Activated naive CD8-positive, alpha-beta T cell treated with anti-CD3 and anti-CD28 coated beads, Interleukin-2, amount 50 U/mL, for 24 hours (primary cell): ENCODE results near the gene CORO2A.
A peak's percentile ranks its signal among the peaks of the same experiment; 100 is the strongest.
"Not testable (repeated sequence)": the region's sequence is repeated elsewhere in the genome, so short reads cannot be mapped to it uniquely, and the experiment has no call there.

Experiments used
- ATAC-seq: fragments of 150-1000 bp; cut with Tn5 transposase; one replicate; pipeline ENCODE4 v1.10.0; 2021
- DNase-seq: peaks from one replicate; pipeline ENCODE4 v3.0.0; 2021
- H3K27ac Mint-ChIP-seq: one replicate; pipeline ENCODE4 v1.8.0; 2021; ENCODE audit warnings: mild to moderate bottlenecking, mixed read lengths
- H3K27me3 Mint-ChIP-seq: one replicate; pipeline ENCODE4 v1.8.0; 2021; ENCODE audit warnings: mixed read lengths
- H3K36me3 Mint-ChIP-seq: one replicate; pipeline ENCODE4 v1.8.0; 2021; ENCODE audit warnings: low read depth, mixed read lengths
- H3K4me1 Mint-ChIP-seq: one replicate; pipeline ENCODE4 v1.8.0; 2021; ENCODE audit warnings: mixed read lengths
- H3K4me3 Mint-ChIP-seq: one replicate; pipeline ENCODE4 v1.8.0; 2021; ENCODE audit warnings: mild to moderate bottlenecking, moderate library complexity, mixed read lengths
- H3K9me3 Mint-ChIP-seq: one replicate; pipeline ENCODE4 v1.8.0; 2021; ENCODE audit warnings: mixed read lengths

Gene CORO2A

DNA sequence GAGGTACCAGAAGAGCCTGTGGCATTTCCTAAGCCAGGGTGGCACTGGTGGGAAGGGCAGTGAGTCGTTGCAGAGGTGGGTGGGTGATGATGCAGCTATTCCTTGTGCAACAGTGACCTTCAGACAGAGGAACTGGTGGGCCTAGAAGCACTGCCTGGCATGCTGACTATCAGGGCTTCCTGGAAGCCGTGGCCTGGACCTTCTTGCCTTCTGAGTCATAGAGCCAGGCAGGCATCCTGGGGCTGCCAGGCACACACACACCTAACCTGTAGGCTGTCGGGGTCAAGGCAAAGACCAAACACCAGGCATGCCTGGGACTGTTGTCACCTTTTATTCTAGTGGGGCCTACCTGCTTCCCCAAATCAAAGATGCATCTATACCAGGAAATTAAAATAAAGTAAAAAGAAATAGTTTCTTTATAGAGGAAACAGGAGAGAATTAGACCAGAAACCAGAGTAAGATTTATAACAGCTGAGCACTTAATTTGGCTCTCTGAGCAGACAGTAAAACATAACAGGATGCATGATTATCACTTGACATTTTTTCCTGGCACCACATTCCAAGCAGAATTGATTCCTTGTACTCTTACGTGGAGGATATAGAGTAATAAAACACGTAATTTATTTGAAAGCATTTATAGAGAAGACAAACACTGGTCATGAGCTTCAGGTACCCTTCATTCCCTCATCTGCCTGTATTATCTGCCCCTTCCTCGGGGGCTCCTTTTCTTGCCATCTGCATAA lies 110.8 kb downstream of the CORO2A start:
- H3K9me3 Mint-ChIP-seq = no peaks in the 10 kb centered on the region
- peaks cover 31% of the 10 kb centered on the region for H3K4me1 Mint-ChIP-seq
- H3K4me3 Mint-ChIP-seq = no peak overlapping the region
- peaks cover 49% of the 10 kb centered on the region for H3K36me3 Mint-ChIP-seq
- ATAC-seq = peak; percentile 98
- H3K27ac Mint-ChIP-seq = peak overlapping the region; percentile 84
- DNase-seq = peak; percentile 63
- no peaks in the 10 kb centered on the region for H3K27me3 Mint-ChIP-seq

DNA sequence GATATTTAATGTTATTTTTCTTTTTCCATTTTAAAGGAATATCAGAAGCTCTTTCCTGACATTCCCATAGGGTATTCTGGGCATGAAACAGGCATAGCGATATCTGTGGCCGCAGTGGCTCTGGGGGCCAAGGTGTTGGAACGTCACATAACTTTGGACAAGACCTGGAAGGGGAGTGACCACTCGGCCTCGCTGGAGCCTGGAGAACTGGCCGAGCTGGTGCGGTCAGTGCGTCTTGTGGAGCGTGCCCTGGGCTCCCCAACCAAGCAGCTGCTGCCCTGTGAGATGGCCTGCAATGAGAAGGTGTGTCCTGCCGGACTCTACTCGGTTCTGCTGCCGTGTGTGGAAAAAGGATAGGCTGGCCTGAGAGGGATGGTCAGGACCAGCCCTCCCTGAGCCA lies 111.7 kb downstream of the CORO2A start:
- DNase-seq (no peak), ATAC-seq (no peak)
- H3K27ac Mint-ChIP-seq = peak overlapping the region; percentile 84
- H3K36me3 Mint-ChIP-seq = peaks cover 47% of the 10 kb centered on the region
- peaks cover 39% of the 10 kb centered on the region for H3K4me1 Mint-ChIP-seq
- no peak overlapping the region for H3K4me3 Mint-ChIP-seq
- H3K9me3 Mint-ChIP-seq = no peaks in the 10 kb centered on the region
- H3K27me3 Mint-ChIP-seq = no peaks in the 10 kb centered on the region

DNA sequence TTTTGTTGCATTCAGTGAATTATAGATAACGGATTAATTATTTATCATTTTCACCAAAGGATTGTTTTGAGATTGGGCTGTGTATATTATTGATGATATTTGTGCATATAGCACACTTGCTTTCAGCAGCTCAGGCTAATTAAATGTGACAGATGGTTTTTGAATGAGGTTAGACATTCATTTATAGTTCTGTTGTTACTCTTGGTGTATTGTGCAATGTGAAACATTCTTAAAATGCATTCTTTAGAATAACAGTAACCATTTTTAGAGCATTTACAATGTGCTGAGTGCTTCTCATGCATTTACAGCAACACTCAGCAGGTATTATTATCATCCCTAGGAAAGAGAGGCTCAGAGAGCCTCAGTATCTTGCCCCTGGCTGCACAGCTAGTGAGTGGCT lies 112.1 kb downstream of the CORO2A start:
- Mint-ChIP-seq H3K27me3 (no peaks in the 10 kb centered on the region), H3K9me3 (no peaks in the 10 kb centered on the region), H3K4me3 (no peak overlapping the region), H3K27ac (peak overlapping the region; percentile 52), H3K4me1 (peaks cover 44% of the 10 kb centered on the region), H3K36me3 (peaks cover 44% of the 10 kb centered on the region)
- DNase-seq = no peak
- no peak for ATAC-seq

DNA sequence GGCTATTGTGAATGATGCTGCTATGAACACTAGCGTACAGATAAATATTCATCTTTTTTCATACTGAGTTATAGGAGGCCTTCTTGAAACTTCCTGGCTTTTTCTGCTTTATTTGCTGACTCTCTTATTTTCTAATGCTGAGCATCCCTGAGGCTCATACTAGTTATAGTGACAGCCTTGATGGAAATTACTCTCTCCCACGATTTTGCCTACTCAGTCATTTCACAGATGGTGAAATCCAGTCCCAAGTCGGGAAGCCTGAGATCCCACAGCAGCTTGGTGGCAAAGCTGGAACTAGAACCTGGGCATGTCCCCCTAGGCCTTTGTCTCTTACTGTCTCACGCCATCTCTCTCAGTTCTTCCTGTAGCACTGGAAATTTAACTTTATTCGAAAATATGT lies 113.5 kb downstream of the CORO2A start:
- DNase-seq = no peak
- H3K27ac Mint-ChIP-seq = peak overlapping the region; percentile 53
- no peak overlapping the region for H3K4me3 Mint-ChIP-seq
- no peaks in the 10 kb centered on the region for H3K9me3 Mint-ChIP-seq
- peaks cover 52% of the 10 kb centered on the region for H3K4me1 Mint-ChIP-seq
- H3K36me3 Mint-ChIP-seq = peaks cover 38% of the 10 kb centered on the region
- ATAC-seq = no peak
- no peaks in the 10 kb centered on the region for H3K27me3 Mint-ChIP-seq

DNA sequence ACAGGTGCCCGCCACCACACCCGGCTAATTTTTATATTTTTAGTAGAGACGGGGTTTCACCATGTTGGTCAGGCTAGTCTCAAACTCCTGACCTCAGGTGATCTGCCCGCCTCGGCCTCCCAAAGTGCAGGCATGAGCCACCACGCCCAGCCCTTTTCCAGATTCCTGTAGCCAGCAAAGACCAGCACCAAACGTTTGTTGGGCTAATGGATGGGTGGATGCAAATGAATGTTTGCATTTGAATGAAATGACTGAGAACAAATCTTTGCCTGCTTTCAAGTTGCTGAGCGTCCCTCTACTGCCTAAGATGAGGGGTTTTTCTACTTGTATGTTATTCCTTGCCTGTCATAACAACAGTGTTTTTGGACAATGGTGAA lies 115.9 kb downstream of the CORO2A start:
- H3K9me3 Mint-ChIP-seq, ATAC-seq, DNase-seq, H3K4me3 Mint-ChIP-seq, H3K27me3 Mint-ChIP-seq: not testable (repeated sequence)
- Mint-ChIP-seq H3K27ac (peak overlapping the region; percentile 79), H3K4me1 (peaks cover 36% of the 10 kb centered on the region), H3K36me3 (peaks cover 22% of the 10 kb centered on the region)

DNA sequence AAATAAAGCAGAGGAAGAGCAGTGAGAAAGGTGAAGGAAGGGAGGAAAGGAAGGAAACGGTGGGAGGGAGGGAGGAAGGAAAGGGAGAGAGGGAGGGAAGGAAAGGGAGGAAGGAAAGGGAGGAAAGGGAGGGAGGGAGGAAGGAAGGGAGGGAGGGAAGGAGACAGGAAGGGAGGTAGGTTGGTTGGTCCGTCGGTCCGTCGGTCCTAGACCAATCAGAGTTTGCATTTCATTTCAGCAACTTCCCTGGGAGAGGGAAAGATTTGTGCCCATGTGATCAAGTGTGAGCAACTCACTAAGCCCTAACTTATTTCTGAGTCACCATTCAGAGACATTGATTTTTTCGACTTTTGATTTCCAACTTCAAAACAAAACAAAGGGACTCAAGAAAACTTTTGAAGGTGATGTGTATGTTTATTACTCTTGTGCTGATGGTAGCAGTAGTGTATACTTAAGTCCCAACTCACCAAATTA lies 117.1 kb downstream of the CORO2A start:
- Mint-ChIP-seq H3K4me1 (peaks cover 26% of the 10 kb centered on the region), H3K27me3 (no peaks in the 10 kb centered on the region), H3K9me3 (no peaks in the 10 kb centered on the region), H3K36me3 (peaks cover 17% of the 10 kb centered on the region), H3K4me3 (peak overlapping the region; percentile 48), H3K27ac (peak overlapping the region; percentile 79)
- DNase-seq (no peak), ATAC-seq (peak; percentile 85)

DNA sequence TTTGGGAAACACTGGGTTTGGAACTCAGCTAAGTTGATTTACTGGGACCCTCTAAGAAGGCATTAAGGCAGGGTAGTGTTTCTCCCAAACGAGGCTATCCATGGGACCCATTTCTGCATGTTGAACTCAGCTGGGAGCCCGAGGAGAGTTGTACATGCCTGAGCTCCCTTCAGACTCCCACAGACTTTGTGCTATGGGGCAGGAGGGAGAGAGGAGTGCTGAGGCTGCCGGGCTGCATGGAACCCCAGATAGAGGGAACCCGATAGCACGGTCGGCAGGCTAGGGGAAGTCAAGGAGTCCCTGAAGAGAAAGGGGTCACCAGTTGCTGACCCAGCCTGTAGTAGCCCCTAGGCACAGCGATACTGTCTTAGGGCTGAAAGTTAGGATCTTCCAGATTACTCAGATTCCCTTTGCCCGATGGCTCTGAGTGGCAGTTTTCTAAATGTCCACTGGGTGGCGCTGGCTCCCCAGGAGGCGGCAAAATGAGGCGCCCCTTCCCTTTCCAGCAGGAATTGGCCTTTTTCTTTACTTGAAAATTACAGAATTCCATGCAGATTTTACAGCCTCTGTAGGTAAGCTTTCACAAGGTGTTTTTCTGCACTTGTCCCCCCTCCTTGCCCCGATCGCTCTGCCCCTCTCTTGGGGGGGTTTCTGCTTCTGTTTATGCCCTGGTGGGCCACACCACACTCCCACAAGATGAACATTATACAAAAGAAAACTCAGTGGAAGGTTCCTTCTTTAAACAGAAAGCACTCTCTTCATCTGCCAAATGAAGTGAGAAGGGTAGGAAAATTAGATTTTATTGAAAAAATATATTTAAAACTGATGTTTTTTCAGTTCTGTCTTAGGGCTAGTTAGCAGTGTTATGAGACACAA lies 118.1 kb downstream of the CORO2A start:
- H3K36me3 Mint-ChIP-seq = peaks cover 18% of the 10 kb centered on the region
- peaks cover 26% of the 10 kb centered on the region for H3K4me1 Mint-ChIP-seq
- H3K9me3 Mint-ChIP-seq = no peaks in the 10 kb centered on the region
- peak; percentile 73 for DNase-seq
- no peaks in the 10 kb centered on the region for H3K27me3 Mint-ChIP-seq
- H3K27ac Mint-ChIP-seq = peak overlapping the region; percentile 79
- peak; percentile 17 for ATAC-seq
- no peak overlapping the region for H3K4me3 Mint-ChIP-seq

DNA sequence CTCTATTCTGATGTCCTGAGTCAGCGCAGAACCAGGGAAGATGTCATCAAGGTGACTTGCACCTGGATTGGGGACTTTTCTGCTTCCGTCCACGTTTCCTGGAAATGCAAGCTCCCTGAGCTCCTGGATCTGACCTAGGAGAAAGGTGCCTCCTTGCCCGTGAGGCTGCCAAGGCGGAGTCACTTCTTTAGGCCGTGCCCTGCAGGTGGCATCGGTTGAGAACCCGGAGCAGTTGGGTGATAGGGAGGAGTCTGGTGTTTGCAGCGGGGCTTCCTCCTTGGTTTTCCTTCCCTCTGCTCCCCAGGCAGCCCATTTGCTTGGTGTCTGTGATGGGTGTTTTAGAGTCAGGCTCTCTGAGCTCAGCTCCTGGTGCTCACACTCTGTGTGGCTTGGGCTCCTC lies 120.7 kb downstream of the CORO2A start:
- no peak for DNase-seq
- Mint-ChIP-seq H3K27me3 (no peaks in the 10 kb centered on the region), H3K4me3 (no peak overlapping the region), H3K36me3 (peaks cover 13% of the 10 kb centered on the region), H3K4me1 (peaks cover 24% of the 10 kb centered on the region), H3K27ac (no peak overlapping the region), H3K9me3 (no peaks in the 10 kb centered on the region)
- no peak for ATAC-seq
